Head of caudate nucleus (tissue), 42 donors: ENCODE measurements around the gene TAF1.
"Not testable (repeated sequence)": the region's sequence is repeated elsewhere in the genome, so short reads cannot be mapped to it uniquely, and the experiment has no call there.

Source experiments
- DNase-seq, 42 donors: peaks; one replicate each; pipeline versions ENCODE4 v3.0.0 to v3.0.0-alpha.2; 2020 to 2021; ENCODE audit warnings: mixed read lengths in 7 of 42
- intact Hi-C: fragments of 100-400 bp; cut with DNase I; formaldehyde crosslinking; loops from one replicate; pipeline ENCODE4 v1.15.0; 2022

Gene TAF1

DNA sequence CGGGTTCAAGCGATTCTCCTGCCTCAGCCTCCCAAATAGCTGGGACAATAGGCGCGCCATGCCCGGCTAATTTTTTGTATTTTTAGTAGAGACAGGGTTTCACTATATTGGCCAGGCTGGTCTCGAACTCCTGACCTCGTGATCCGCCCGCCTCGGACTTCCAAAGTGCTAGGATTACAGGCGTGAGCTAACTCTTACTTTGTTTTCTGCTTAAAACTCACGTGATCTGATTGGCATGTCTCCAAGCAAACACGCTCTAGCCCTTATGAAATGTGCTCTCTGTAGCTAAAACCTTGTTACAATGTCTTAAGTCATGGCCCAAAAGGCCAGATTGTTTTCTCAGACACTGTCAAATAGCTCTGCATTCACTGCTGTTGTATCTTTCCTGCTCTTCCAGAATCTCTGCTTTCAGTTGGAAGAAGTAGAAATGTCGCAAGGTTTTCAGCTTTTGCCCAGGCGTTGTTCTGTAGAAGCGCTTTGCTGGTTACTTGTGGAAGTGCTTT, 127.0 kb downstream of the TAF1 start:
- intact Hi-C loops, result no loop called here
- peak in 1 of 42 donors; percentile 40 for DNase-seq

DNA sequence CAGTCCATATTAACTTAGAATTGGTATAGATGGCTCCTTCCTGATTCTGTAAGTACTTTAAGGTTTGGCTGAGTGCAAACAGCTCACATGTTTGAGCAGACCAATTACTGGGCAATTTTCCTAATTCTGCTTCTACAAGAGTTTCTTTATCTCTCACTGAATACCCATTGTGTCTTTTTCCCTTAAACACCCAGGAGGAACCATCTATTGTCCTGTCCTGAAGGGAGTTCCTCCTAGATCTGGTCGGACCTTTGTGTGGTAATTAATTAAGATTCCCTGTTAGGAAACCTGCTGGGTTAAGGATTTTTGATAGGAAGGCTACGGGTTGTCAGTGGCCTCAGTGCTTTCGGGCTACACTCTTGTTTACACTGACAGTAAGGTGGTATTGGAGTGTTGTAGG, 129.8 kb downstream of the TAF1 start:
- intact Hi-C loops, DNase-seq: not testable (repeated sequence)

DNA sequence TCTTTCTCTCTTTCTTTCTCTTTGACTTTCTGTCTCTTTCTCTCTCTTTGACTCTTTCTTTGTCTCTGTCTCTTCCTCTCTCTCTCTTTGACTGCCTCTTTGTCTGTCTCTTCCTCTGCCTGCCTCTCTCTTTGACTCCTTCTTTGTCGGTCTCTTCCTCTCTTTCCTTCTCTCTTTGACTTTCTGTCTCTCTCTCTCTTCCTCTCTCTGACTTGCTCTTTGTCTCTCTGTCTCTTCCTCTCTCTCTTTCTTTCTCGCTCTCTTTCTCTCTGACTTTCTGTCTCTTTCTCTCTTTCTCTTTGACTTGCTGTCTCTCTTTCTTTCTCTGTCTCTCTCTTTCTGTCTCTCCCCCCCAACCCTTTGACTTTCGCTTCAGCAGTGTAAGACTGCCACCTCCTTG, 130.3 kb downstream of the TAF1 start:
- DNase-seq, result no peak
- intact Hi-C loops, result no loop called here

DNA sequence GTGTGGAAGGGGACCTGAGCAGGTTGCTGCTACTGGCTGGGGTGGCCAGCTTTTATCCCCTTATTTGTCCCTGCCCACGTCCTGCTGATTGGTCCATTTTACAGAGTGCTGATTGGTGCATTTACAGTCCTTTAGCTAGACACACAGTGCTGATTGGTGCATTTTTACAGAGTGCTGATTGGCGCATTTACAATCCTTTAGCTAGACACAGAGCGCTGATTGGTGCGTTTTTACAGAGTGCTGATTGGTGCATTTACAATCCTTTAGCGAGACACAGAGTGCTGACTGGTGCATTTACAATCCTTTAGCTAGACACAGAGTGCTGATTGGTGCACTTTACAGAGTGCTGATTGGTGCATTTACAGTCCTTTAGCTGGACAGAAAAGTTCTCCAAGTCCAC, 135.9 kb downstream of the TAF1 start:
- DNase-seq, intact Hi-C loops: not testable (repeated sequence)

DNA sequence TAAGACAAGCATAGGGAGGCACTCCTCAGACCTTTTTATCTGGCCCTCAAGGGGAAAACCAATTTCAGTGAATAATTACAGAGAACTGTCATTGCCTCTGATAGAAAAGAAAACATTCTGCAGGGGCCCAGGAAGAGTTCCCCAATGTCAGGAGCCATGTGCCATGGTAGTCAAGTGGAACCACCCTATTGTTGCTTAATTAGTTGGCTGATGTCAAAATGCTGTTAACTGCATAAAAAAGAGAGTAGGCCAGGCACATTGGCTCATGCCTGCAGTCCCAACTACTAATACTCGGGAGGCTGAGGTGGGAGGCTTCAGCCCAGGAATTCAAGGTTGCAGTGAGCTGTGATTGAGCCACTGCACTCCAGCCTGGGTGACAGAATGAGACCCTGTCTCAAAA, 138.2 kb downstream of the TAF1 start:
- intact Hi-C loops, result no loop called here
- DNase-seq, result no peak

DNA sequence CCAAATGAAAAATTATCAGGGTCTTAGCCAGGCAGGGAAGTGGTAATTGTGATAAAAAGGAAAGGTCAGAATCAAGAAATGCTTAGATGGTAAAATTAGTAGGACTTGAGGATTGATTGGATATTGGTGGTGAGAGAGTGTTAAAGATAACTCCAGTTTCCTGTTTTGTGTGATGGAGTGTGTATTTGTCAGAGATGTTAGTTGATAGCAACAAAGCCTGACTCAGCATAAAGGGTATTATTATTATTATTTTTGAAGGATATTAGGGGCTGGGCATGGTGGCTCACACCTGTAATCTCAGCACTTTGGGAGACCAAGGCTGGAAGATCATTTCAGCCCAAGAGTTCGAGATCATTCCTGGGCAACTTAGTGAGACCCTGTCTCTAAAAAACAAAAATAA, 143.1 kb downstream of the TAF1 start:
- no peak for DNase-seq
- intact Hi-C loops, result no loop called here

DNA sequence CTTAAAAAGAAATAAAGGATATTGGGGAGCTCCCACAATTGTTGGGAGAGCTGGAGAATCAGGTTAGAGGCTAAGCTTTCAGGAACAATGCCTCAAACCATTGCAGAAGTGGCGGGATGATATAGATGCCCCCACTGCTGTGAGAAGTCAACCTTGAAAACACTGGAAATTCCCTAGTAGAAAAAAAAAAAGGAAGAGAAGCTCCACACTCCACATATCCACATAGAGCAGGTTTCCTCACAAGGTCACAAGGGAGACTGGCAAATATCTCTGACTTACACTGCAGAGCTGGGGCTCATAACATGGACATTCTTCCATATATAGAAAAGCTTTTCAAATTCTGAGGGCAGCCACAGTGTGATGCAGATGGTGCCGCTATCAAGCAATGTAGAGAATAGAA, 144.0 kb downstream of the TAF1 start:
- no peak for DNase-seq
- intact Hi-C loops, result no loop called here

DNA sequence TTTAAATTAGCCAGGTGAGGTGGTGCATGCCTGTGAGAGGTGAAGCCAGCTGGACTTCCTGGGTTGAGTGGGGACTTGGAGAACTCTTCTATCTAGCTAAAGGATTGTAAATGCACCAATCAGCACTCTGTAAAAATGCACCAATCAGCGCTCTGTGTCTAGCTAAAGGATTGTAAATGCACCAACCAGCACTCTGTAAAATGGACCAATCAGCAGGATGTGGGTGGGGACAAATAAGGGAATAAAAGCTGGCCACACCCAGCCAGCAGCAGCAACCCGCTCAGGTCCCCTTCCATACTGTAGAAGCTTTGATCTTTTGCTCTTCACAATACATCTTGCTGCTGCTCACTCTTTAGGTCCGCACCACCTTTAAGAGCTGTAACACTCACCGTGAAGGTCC, 147.6 kb downstream of the TAF1 start:
- intact Hi-C loops, DNase-seq: not testable (repeated sequence)

DNA sequence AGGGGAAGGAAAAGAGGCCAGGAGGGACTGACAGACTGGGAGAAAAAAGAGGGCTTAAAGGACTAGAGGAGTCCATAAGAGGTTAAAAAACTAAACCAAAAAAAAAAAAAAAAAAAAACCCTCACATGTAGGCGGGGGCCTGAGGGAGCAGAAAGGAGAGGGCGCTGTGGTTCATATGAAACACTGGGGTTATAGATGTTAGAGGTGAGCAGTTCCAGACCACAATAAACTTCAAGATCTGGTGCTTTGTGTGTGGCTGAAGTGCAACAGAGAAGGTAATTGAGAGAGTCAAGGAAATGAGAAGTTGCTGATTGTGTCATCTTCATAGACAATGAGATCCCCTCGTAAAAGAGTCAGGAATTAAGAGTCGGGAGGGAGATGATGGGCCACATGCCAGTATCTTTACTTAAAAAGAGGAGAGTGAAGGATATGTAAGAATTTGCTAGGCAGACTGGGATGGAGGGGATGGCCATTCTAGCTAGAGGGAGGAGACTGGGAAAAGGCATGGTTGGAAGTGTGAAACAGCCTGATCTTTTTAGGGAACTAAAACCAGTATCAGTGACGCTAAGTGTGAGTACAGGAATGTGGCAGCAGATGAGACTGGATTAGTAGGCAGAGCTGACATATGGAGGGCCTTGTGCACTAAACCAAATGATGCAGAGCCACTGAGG, 148.3 kb downstream of the TAF1 start:
- DNase-seq, result no peak
- intact Hi-C loops, result no loop called here

DNA sequence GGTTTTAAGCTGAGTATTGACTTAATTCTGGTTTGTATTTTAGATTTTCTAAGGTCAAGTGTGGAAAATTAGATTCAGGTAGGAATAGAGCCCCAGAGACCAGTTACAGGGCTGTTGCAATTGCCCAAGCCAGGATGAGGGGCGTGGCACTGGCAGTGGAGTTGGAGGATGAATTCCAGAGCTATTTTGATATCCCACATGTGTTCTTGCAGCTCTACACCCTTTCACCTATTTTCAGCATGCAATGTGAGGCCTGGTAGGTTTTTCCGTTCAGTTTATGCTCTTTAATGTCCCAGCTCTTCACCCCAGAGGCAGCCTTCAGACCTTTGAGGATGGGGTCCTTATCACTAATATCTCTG, 148.9 kb downstream of the TAF1 start:
- DNase-seq, result no peak
- intact Hi-C loops, result no loop called here
